GM23338 (cell line): Measurements from ENCODE around the gene TRMT10B. TPM values are rescaled to one million over a fixed set of nuclear protein-coding genes. Genes with fewer than 3 reads are reported as not detected.
A peak's percentile ranks its signal among the peaks of the same experiment; 100 is the strongest.

Experiments used
- ATAC-seq: fragments of 200-7000 bp; cut with Tn5 transposase; 3 replicates; pipeline ENCODE4 v1.9.1; 2020
- DNase-seq: peaks from one replicate; pipeline ENCODE4 v3.0.0-alpha.2; 2015; ENCODE audit warnings: low spot score
- H2AFZ ChIP-seq: fragments of 200-600 bp; sonication (generic); 2 replicates; pipeline ENCODE4 v1.8.0; 2016; ENCODE audit warnings: antibody characterized with exemption, mild to moderate bottlenecking, moderate library complexity
- H3F3A ChIP-seq: fragments of 200-600 bp; sonication (generic); replicated peaks from 2 replicates; pipeline ENCODE4 v1.8.0; 2017; ENCODE audit warnings: antibody characterized with exemption, mixed run types, low read depth
- H3K27ac ChIP-seq: fragments of 200-600 bp; sonication (generic); 2 replicates; pipeline ENCODE4 v1.6.1; 2016; ENCODE audit warnings: low read depth
- H3K27me3 ChIP-seq: fragments of 200-600 bp; sonication (generic); 2 replicates; pipeline ENCODE4 v1.8.0; 2016; ENCODE audit warnings: mild to moderate bottlenecking, mixed run types, moderate library complexity; ENCODE audit not compliant: insufficient read depth
- H3K36me3 ChIP-seq: fragments of 200-600 bp; sonication (generic); 2 replicates; pipeline ENCODE4 v1.8.0; 2016; ENCODE audit warnings: mild to moderate bottlenecking; ENCODE audit not compliant: insufficient read depth
- H3K4me1 ChIP-seq: fragments of 200-600 bp; sonication (generic); 2 replicates; pipeline ENCODE4 v1.8.0; 2016; ENCODE audit warnings: mild to moderate bottlenecking, moderate library complexity; ENCODE audit not compliant: insufficient read depth
- H3K4me2 ChIP-seq: fragments of 200-600 bp; sonication (generic); 2 replicates; pipeline ENCODE4 v1.7.1; 2017; ENCODE audit warnings: mixed run types
- H3K4me3 ChIP-seq: fragments of 200-600 bp; sonication (generic); 2 replicates; pipeline ENCODE4 v1.6.1; 2016; ENCODE audit warnings: mixed run types
- H3K79me2 ChIP-seq: fragments of 200-600 bp; sonication (generic); replicated peaks from 2 replicates; pipeline ENCODE4 v1.8.0; 2017; ENCODE audit warnings: mild to moderate bottlenecking; ENCODE audit not compliant: insufficient read depth
- H3K9me2 ChIP-seq: fragments of 200-600 bp; sonication (generic); 2 replicates; pipeline ENCODE4 v1.8.0; 2017; ENCODE audit not compliant: insufficient read depth
- H4K20me1 ChIP-seq: fragments of 200-600 bp; sonication (generic); replicated peaks from 2 replicates; pipeline ENCODE4 v1.8.0; 2017; ENCODE audit warnings: mild to moderate bottlenecking; ENCODE audit not compliant: insufficient read depth
- H3K27ac Mint-ChIP-seq: 2 replicates; pipeline ENCODE4 v1.8.0; 2020; ENCODE audit warnings: inconsistent platforms, mild to moderate bottlenecking, moderate library complexity, mixed read lengths
- H3K27me3 Mint-ChIP-seq: 3 replicates; pipeline ENCODE4 v1.8.0; 2022; ENCODE audit warnings: low read depth, mild to moderate bottlenecking, moderate library complexity, mixed read lengths, inconsistent platforms; ENCODE audit not compliant: insufficient read depth, poor library complexity
- H3K36me3 Mint-ChIP-seq: 3 replicates; pipeline ENCODE4 v1.8.0; 2021; ENCODE audit warnings: low read depth, mild to moderate bottlenecking, inconsistent platforms, moderate library complexity, mixed read lengths
- H3K4me1 Mint-ChIP-seq: 3 replicates; pipeline ENCODE4 v1.8.0; 2020; ENCODE audit warnings: mild to moderate bottlenecking, inconsistent platforms, mixed read lengths
- H3K4me3 Mint-ChIP-seq: 3 replicates; pipeline ENCODE4 v1.8.0; 2021; ENCODE audit warnings: moderate library complexity, mild to moderate bottlenecking, inconsistent platforms, mixed read lengths
- H3K9me3 Mint-ChIP-seq: 3 replicates; pipeline ENCODE4 v1.8.0; 2020; ENCODE audit warnings: moderate library complexity, mild to moderate bottlenecking, inconsistent platforms, mixed read lengths
- CREB1 ChIP-seq: fragments of 250-450 bp; sonication (Bioruptor Pico); IDR thresholded peaks from 2 replicates; pipeline ENCODE4 v1.5.0; 2020; ENCODE audit warnings: low read depth, mild to moderate bottlenecking, moderate library complexity
- CTCF ChIP-seq, 2 experiments: fragments of 200-600 bp in 1 of 2; sonication (generic) in 1 of 2; conservative IDR thresholded peaks; 2 replicates each; pipeline versions ENCODE4 v1.5.1 to v1.6.1; 2016 to 2017; ENCODE audit warnings: antibody characterized with exemption in 2 of 2, low read depth in 2 of 2, mild to moderate bottlenecking in 2 of 2, moderate library complexity in 1 of 2
- ETS1 ChIP-seq: IDR thresholded peaks from 2 replicates; pipeline ENCODE4 v1.6.1; 2016; ENCODE audit warnings: antibody characterized with exemption
- JUNB ChIP-seq: IDR thresholded peaks from one replicate; pipeline ENCODE4 v1.6.1; 2016; ENCODE audit warnings: antibody characterized with exemption; ENCODE audit not compliant: unreplicated experiment
- POLR2AphosphoS5 ChIP-seq: IDR thresholded peaks from 2 replicates; pipeline ENCODE4 v1.6.1; 2016; ENCODE audit warnings: antibody characterized with exemption, low read depth
- REST ChIP-seq: IDR thresholded peaks from one replicate; pipeline ENCODE4 v1.6.1; 2018; ENCODE audit warnings: antibody characterized with exemption; ENCODE audit not compliant: unreplicated experiment
- STAT1 ChIP-seq: IDR thresholded peaks from one replicate; pipeline ENCODE4 v1.6.1; 2016; ENCODE audit warnings: antibody characterized with exemption; ENCODE audit not compliant: unreplicated experiment
- ZNF114 ChIP-seq: fragments of 250-450 bp; sonication (Bioruptor Pico); IDR thresholded peaks from 2 replicates; pipeline ENCODE4 v1.5.0; 2020; ENCODE audit warnings: mild to moderate bottlenecking, moderate library complexity
- ZNF331 ChIP-seq: fragments of 250-450 bp; sonication (Bioruptor Pico); IDR thresholded peaks from 2 replicates; pipeline ENCODE4 v1.5.0; 2020; ENCODE audit warnings: low read depth, mild to moderate bottlenecking, moderate library complexity
- polyA plus RNA-seq: library from polyadenylated mRNA; unstranded; fragments of >200 nt; fragmentation: Nextera tagmentation; extraction: Ambion mirVana; gene quantifications from 2 replicates; pipeline ENCODE4 v1.2.1, GENCODE V29; 2016
- total RNA-seq: library from RNA; depleted of rRNA; stranded (reverse); fragments of >200 nt; shearing (Covaris generic); gene quantifications from 2 replicates; pipeline ENCODE4 v1.2.3, GENCODE V29; 2014

TRMT10B gene
- total and polyA plus RNA-seq, 2 experiments from 2014 or later = 3.1 to 10.8 TPM

GRCh38 chr9:37784291-37784615, 30.6 kb downstream of the TRMT10B start:
- Histone ChIP-seq H3K79me2 (peaks cover 40% of the 10 kb centered on the region), H3K27me3 (0 out of 2 replicates have a peak, but pooled peaks cover 4% of the 10 kb centered on the region), H3K4me1 (peaks cover 8% of the 10 kb centered on the region), H3K27ac (0 out of 2 replicates have a peak overlapping the region, but pooled peaks have one; percentile 83), H3F3A (0 out of 2 replicates have a peak, but pooled peaks cover 4% of the 10 kb centered on the region), H3K36me3 (peaks cover 44% of the 10 kb centered on the region), H3K4me2 (peak overlapping the region; percentile 100), H3K4me3 (peak overlapping the region; percentile 99), H2AFZ (peak overlapping the region; percentile 96), H3K9me2 (no peaks in the 10 kb centered on the region), H4K20me1 (peaks cover 36% of the 10 kb centered on the region)
- Mint-ChIP-seq H3K27ac (peak overlapping the region; percentile 95), H3K4me1 (peaks cover 11% of the 10 kb centered on the region), H3K4me3 (peak overlapping the region; percentile 97), H3K9me3 (no peaks in the 10 kb centered on the region; the same call in 2 of the 3 replicates), H3K36me3 (peaks cover 44% of the 10 kb centered on the region), H3K27me3 (peaks cover 8% of the 10 kb centered on the region)
- ATAC-seq = no peak
- TF ChIP-seq ZNF114 (CRISPR knock-in tag) = no peak
- no peak for DNase-seq

- Histone ChIP-seq H3K4me1 (peaks cover 8% of the 10 kb centered on the region), H3K36me3 (peaks cover 39% of the 10 kb centered on the region), H3K79me2 (peaks cover 40% of the 10 kb centered on the region), H4K20me1 (peaks cover 36% of the 10 kb centered on the region), H3K4me2 (peak within 1 kb of the TSS; percentile 100), H3K4me3 (peak within 1 kb of the TSS; percentile 99), H3K27ac (peak within 1 kb of the TSS; percentile 83; the same call in 1 of the 2 replicates), H3K9me2 (no peaks in the 10 kb centered on the region), H3F3A (0 out of 2 replicates have a peak, but pooled peaks cover 4% of the 10 kb centered on the region), H2AFZ (peak within 1 kb of the TSS; percentile 96), H3K27me3 (0 out of 2 replicates have a peak, but pooled peaks cover 4% of the 10 kb centered on the region)
- no peaks in the 10 kb centered on the region; the same call in 2 of the 3 replicates for H3K9me3 Mint-ChIP-seq
- H3K4me3 Mint-ChIP-seq = peak within 1 kb of the TSS; percentile 97
- peaks cover 38% of the 10 kb centered on the region for H3K36me3 Mint-ChIP-seq
- ATAC-seq (peak; percentile 89), DNase-seq (peak; percentile 97)
- peaks cover 11% of the 10 kb centered on the region for H3K4me1 Mint-ChIP-seq
- H3K27me3 Mint-ChIP-seq = peaks cover 8% of the 10 kb centered on the region
- peak within 1 kb of the TSS; percentile 95 for H3K27ac Mint-ChIP-seq
- TF ChIP-seq POLR2AphosphoS5 (peak; percentile 92), JUNB (no peak), CREB1 (peak; percentile 35; the same call in 1 of the 2 replicates), CTCF (conservative IDR thresholded peaks at IDR 0.05; ENCODE audit: low read depth in 2 of 2) (0 out of 4 replicates have a peak, but pooled peaks of 1 of the 2 experiments have one; percentile 7), STAT1 (no peak), ZNF331 (CRISPR knock-in tag) (no peak), ETS1 (peak; percentile 81), REST (peak; percentile 76)
Measured at GRCh38 chr9:37784616-37785483, 31.2 kb downstream of the TRMT10B start, which contains the start of gene EXOSC3. Gene EXOSC3 (minus strand): TSS chr9:37785064. CDS start chr9:37785044, 20 bp downstream.
